NCI-H69 (cell line): ENCODE data around the gene GTF2F2.

Source experiments
- DNase-seq: peaks from one replicate; lab custom pipeline; 2025; lab: John Stamatoyannopoulos, UW

GTF2F2 gene

DNA sequence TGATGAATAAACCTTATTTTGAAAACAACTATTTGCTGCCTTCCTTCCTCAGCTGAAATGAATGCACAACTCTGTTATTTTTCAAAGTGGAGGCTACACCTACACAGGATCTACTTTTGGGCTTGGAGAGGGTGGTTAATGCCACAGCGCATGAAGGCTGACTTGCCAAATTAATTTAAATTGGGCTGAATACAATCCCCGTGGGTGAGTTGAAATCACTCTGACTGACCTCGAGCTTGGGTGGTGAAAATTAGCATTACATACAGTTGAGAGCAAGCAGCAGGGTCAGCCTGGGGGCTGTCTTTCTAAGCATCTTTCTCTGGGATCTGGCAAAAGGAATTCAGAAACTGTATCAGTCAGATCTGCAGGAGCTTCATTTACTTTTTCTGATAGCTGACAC is 182.2 kb downstream of the GTF2F2 start:
- no peak for DNase-seq

DNA sequence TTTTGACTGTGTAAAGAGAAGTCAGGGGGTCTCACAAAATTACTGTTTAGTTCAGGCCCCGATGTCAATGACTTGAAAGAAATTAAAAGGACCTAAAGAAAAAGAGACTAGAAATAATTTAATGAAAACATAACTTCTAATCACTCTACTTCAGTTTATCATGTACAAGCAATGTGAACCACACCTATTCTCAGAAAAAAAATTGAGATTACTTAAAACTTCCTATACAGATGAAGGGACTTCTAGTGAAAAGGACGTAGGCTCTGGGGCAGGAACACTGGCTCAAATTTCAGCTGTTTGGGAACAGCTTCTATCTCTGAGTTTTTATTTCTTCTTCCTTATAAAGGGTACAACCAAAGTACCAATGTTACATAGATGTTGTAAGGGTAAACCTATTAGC is 182.7 kb downstream of the GTF2F2 start:
- no peak for DNase-seq

DNA sequence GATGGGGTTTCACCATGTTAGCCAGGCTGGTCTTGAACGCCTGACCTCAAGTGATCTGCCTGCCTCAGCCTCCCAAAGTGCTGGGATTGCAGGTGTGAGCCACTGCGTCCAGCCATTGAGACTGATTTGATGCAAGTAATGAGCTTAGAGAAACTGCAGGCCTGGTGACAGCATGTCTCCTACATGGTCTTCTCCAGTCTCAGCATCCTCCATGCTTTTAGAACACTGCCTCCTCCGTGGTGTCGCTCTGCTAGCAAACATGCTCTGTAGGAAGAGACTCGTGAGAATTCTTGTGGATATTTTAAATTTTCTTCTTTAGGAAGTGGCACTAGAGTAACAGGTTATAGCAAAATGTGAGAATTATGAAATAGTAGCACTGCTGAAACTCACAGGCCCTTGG is 183.6 kb downstream of the GTF2F2 start:
- no peak for DNase-seq

DNA sequence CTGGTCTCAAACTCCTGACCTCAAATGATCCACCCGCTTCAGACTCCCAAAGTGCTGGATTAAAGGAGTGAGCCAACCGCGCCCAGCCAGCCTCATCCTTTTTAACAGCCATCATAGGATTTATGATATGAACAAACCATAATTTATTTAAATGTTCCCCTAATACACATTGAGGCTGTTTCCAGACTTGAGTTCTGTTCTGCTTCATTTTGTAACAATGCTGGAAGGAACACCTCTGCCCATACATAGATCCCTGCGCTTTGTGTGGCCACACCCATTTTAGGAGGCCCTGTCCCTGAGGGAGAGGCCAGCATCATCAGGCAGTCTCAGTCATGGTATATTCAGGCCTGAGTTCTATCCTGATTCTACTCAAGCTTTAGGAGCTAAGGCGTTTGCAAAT is 184.8 kb downstream of the GTF2F2 start:
- no peak for DNase-seq

GRCh38 chr13:45306966-45307365 is 186.7 kb downstream of the GTF2F2 start:
- DNase-seq: no peak

DNA sequence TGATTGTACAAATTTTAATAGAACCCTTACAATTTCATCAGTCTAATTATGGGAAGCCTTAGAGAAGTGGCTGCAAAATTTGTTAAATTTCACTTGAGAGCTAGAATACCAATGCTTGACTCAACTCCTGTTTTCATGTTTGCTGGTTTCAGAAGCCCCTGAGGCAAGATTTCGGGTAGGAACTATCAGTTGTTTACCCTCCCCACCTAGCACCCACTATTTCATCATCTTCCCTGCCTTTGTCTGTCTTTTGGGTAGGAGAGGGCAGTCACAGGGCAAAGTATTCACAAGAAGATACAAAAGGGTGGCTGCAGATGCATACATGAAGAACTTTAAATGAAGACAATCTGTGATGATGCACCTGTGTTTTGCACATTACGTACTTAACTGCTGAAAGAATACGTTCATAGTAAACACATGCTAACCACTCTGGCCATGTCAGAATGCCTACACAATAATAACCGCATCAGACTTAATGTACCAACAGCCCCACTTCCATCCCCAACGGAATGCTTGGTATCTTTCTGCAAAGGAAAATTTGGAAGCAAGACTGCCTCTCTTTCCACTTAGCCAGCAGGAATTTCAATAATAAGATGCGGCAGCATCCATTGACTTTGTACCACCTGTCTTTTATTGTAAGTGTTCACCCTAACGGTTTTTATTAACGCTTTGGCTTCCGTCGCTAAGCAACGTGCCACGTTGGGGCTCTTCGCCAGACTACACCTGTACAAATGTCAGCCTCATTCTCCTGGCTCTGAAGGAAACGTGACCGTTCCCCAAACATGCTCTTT is 190.2 kb downstream of the GTF2F2 start:
- DNase-seq: peak; percentile 22

DNA sequence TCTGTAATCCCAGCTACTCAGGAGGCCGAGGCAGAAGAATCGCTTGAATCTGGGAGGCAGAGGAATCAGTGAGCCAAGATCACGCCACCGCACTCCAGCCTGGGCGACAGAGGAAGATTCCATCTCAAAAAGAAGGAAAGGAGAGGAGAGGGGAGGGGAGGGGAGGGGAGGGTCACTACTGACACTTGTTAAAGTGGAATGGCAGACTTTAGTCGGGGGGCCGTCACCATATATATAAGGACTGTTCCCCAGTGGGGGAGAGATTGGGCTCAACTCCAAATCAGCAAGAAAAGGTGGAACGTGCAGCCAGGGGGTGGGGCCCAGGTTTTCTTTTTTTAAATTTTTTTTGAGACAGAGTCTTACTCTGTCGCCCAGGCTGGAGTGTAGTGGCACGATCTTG is 194.5 kb downstream of the GTF2F2 start:
- DNase-seq: no peak

DNA sequence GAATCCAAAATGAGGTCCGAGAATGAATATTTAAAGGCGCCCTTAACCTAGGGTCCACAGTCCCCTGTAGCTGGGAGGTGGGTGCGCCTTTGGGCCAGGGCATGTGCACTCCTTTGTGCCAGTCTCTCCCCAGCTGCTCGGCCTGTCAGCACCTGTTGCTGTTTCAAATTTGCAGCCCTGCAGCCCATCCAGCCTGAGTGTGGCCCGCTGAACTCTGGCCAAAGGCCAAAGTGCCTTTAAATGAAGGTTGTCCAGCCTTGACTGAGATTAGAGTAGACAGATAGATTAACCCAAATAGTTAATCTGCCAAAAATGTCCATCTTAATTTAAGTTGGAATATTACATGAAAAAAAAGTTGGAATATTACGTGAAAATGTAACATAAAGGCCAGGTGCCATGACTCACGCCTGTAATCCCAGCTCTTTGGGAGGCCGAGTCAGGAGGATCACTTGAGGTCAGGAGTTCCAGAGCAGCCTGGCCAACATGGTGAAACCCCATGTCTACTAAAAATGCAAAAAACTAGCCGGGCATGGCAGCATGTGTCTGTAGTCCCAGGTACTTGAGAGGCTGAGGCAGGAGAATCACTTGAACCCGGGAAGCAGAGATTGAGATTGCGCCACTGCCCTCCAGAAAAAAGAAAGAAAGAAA is 195.3 kb downstream of the GTF2F2 start:
- no peak for DNase-seq

GRCh38 chr13:45316338-45316737 is 196.0 kb downstream of the GTF2F2 start:
- DNase-seq: no peak

- no peak for DNase-seq
These were observed 196.7 kb downstream of the GTF2F2 start for GRCh38 chr13:45316996-45317395.

- DNase-seq: no peak
These were observed 200.7 kb downstream of the GTF2F2 start for GRCh38 chr13:45320876-45321629.

- DNase-seq: no peak
These were observed 205.5 kb downstream of the GTF2F2 start for GRCh38 chr13:45325806-45326205.

DNA sequence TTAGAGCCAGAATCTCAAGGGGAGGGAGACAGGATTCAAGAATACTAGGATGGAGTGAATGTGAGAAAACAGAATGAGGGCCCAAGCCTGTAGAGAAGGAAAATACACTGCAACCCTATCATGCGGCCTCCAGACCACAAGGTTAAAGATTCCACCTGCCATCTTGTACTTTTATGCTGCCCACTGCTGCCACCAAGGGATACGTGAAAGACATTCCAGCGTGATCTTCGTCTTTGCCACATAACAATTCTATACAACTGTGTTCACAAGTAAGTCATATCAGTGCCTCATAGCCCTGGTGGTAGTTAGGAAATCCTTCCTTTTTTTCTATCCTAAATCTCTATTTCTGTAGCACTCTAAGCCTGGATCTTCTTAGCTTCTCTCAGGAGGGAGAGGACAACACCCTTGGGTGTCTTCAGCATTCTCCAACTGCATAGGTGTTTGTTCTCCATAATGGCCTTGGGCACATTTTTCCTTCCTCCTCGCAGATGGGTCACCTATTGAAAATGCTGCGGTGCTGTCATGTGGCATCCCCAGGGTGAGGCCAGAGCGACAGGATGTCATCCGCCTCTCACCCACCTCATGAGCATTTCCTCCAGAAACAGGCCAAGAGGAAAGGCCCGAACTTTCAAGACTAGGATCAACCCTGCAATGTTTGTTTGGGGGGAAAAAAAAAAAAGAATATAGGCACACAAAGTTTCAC is 207.1 kb downstream of the GTF2F2 start:
- peak; percentile 3 for DNase-seq

DNA sequence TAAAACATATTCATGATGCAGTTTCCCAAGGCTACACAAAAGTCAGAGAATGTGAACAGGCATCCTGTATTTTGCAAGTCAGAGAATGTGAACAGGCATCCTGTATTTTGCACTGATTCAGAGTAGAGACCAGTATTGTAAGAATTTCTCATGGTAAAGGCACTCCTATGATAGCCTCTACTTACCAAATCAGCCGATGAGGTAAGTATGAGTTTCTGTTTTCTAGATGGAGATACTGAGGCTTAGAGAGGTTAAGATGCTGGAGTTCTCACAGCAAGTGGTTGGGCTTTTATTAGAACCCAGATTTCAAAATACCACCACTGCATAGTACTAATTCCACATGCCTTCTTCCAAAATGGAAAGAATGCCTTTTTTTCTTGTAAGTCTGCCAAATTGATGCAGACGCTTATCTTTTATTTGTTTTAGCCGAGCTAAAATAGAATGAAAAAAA is 208.4 kb downstream of the GTF2F2 start:
- no peak for DNase-seq

GRCh38 chr13:45331123-45331619 is 210.9 kb downstream of the GTF2F2 start:
- peak; percentile 70 for DNase-seq

GRCh38 chr13:45331692-45332035 is 211.4 kb downstream of the GTF2F2 start:
- DNase-seq: peak; percentile 40

GRCh38 chr13:45332036-45332830 is 211.9 kb downstream of the GTF2F2 start:
- DNase-seq: peak; percentile 31

DNA sequence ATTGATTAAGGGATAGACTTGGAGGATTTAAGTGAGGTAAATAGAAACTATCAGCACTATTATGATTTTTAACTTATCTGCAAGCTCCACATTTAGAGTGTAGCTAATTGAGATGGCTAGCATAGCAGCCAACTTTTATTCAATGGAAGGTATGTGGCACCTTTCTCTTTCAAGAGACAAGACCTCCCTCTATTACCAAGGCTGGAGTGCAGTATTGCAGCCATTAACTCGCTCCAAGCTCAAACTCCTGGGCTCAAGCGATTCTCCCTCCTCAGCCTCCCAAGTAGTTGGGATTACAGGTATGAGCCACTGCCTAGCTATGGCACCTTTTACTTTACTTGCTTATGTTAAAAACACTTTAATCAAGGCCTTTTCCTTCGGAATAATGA is 212.5 kb downstream of the GTF2F2 start:
- DNase-seq: no peak

GRCh38 chr13:45333251-45333976 is 213.1 kb downstream of the GTF2F2 start:
- peak; percentile 8 for DNase-seq
